Measurements from ENCODE around the gene FKBP1B.

The FKBP1B gene

GRCh38 chr2:24016376-24016761 lies 33.2 kb upstream of the FKBP1B start:
- no peak overlapping the region for H3K4me3 ChIP-seq (ENCODE audit: low read depth, low read length)
- no peaks in the 10 kb centered on the region for H3K27me3 ChIP-seq (replicated peaks)
- TF ChIP-seq, protein P1, sequence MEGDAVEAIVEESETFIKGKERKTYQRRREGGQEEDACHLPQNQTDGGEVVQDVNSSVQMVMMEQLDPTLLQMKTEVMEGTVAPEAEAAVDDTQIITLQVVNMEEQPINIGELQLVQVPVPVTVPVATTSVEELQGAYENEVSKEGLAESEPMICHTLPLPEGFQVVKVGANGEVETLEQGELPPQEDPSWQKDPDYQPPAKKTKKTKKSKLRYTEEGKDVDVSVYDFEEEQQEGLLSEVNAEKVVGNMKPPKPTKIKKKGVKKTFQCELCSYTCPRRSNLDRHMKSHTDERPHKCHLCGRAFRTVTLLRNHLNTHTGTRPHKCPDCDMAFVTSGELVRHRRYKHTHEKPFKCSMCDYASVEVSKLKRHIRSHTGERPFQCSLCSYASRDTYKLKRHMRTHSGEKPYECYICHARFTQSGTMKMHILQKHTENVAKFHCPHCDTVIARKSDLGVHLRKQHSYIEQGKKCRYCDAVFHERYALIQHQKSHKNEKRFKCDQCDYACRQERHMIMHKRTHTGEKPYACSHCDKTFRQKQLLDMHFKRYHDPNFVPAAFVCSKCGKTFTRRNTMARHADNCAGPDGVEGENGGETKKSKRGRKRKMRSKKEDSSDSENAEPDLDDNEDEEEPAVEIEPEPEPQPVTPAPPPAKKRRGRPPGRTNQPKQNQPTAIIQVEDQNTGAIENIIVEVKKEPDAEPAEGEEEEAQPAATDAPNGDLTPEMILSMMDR (IDR thresholded peaks at IDR 0.05; ENCODE audit: low read depth, low read length, missing control alignments), result no peak
- in situ Hi-C loops (cut with HindIII; ENCODE audit: low pct_ligation_motif_present, low sequenced_read_pairs), result no loop called here
- DNase-seq, result no peak
- no peaks in the 10 kb centered on the region for H3K36me3 ChIP-seq (replicated peaks)
- peak overlapping the region; percentile 66 for H3K27ac ChIP-seq

- TF ChIP-seq, protein P1 (IDR thresholded peaks at IDR 0.05; ENCODE audit: low read depth, low read length, missing control alignments), result no peak
- in situ Hi-C loops (cut with HindIII; ENCODE audit: low pct_ligation_motif_present, low sequenced_read_pairs), result no loop called here
- H3K4me3 ChIP-seq (ENCODE audit: low read depth, low read length), result no peak overlapping the region
These were observed 32.5 kb upstream of the FKBP1B start for GRCh38 chr2:24016853-24017703.

DNA sequence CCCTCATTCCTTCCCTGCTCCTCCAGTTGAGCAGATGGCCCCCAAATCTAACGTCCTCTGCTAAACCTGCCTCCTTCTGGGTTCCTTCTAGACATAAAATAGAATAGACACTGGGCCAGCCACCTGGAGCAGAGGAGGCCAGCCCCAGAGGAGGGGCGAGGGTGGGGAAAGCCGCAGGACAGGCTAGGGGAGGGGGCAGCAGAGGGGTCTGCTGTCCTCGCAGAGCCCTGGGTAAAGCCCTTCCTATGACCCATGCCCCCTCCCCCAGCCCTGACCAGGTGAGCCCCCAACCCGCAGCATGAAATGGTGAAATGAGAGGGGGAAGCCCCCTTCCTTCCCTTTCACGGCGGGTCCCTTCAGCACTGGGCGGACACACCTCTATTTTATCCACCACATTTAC lies 31.8 kb upstream of the FKBP1B start:
- H3K36me3 ChIP-seq (replicated peaks), result no peaks in the 10 kb centered on the region
- no peak overlapping the region for H3K27ac ChIP-seq
- no peak for DNase-seq
- in situ Hi-C loops (cut with HindIII; ENCODE audit: low pct_ligation_motif_present, low sequenced_read_pairs), result no loop called here
- no peak overlapping the region for H3K4me3 ChIP-seq (ENCODE audit: low read depth, low read length)
- TF ChIP-seq, protein P1 (IDR thresholded peaks at IDR 0.05; ENCODE audit: low read depth, low read length, missing control alignments), result no peak
- no peaks in the 10 kb centered on the region for H3K27me3 ChIP-seq (replicated peaks)

More at GRCh38 chr2:24016853-24017703, 32.5 kb upstream of the FKBP1B start:
- no peaks in the 10 kb centered on the region for H3K36me3 ChIP-seq (replicated peaks)
- no peaks in the 10 kb centered on the region for H3K27me3 ChIP-seq (replicated peaks)
- no peak for DNase-seq
- no peak overlapping the region for H3K27ac ChIP-seq

DNA sequence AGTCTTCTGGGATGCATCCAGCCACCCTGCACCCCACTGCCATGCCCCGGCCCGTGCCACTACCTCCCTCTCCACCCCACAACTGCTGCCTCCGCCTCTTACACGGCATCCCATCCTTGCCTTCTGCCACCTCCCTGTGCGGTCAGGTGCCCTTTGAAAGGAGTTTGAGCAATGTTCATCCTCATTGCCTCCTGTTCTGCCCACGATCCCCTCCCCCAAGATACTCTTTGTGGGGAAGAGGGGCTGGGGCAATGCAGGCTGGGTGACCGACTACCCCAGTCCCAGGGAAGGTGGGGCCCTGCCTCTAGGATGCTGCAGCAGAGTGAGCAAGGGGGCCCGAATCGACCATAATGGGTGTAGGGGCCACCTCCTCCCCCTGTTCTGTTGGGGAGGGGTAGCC lies 31.3 kb upstream of the FKBP1B start:
- no peak overlapping the region for H3K27ac ChIP-seq
- TF ChIP-seq, protein P1 (IDR thresholded peaks at IDR 0.05; ENCODE audit: low read depth, low read length, missing control alignments), result no peak
- H3K36me3 ChIP-seq (replicated peaks), result no peaks in the 10 kb centered on the region
- no peak overlapping the region for H3K4me3 ChIP-seq (ENCODE audit: low read depth, low read length)
- in situ Hi-C loops (cut with HindIII; ENCODE audit: low pct_ligation_motif_present, low sequenced_read_pairs), result no loop called here
- no peaks in the 10 kb centered on the region for H3K27me3 ChIP-seq (replicated peaks)
- DNase-seq, result no peak

DNA sequence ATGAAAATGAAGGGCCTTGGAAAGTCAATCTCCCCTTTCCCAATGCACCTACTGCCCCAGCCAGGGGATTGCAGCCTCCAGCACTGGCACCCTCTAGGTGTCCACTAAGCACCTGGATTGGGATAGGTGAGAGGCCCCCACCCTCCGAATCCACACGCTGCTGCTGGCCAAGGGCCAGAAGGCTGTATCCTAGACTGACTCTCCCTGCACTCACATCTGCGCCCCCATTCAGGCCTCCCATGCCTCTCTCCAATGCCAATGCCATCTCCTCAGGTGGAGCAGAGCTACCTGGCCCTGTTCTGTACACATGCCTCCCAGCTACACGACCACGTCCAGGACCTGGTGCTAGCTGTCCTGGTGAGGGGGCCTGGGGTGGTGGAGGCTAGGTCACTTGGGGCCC lies 29.8 kb upstream of the FKBP1B start:
- DNase-seq, result no peak
- Histone ChIP-seq H3K27me3 (replicated peaks) (no peaks in the 10 kb centered on the region), H3K36me3 (replicated peaks) (peaks cover 4% of the 10 kb centered on the region), H3K27ac (no peak overlapping the region), H3K4me3 (ENCODE audit: low read depth, low read length) (no peak overlapping the region)
- TF ChIP-seq, protein P1 (IDR thresholded peaks at IDR 0.05; ENCODE audit: low read depth, low read length, missing control alignments), result no peak
- in situ Hi-C loops (cut with HindIII; ENCODE audit: low pct_ligation_motif_present, low sequenced_read_pairs), result no loop called here
